NCI-H345 treated with DMSO at 0.1 percent for 48 hours (cell line): ENCODE data around the gene HOXB8.
A peak's percentile ranks its signal among the peaks of the same experiment; 100 is the strongest.

Experiments
- DNase-seq: peaks from one replicate; lab custom pipeline; 2025; ENCODE audit not compliant: unreplicated experiment; lab: John Stamatoyannopoulos, UW

Gene HOXB8

DNA sequence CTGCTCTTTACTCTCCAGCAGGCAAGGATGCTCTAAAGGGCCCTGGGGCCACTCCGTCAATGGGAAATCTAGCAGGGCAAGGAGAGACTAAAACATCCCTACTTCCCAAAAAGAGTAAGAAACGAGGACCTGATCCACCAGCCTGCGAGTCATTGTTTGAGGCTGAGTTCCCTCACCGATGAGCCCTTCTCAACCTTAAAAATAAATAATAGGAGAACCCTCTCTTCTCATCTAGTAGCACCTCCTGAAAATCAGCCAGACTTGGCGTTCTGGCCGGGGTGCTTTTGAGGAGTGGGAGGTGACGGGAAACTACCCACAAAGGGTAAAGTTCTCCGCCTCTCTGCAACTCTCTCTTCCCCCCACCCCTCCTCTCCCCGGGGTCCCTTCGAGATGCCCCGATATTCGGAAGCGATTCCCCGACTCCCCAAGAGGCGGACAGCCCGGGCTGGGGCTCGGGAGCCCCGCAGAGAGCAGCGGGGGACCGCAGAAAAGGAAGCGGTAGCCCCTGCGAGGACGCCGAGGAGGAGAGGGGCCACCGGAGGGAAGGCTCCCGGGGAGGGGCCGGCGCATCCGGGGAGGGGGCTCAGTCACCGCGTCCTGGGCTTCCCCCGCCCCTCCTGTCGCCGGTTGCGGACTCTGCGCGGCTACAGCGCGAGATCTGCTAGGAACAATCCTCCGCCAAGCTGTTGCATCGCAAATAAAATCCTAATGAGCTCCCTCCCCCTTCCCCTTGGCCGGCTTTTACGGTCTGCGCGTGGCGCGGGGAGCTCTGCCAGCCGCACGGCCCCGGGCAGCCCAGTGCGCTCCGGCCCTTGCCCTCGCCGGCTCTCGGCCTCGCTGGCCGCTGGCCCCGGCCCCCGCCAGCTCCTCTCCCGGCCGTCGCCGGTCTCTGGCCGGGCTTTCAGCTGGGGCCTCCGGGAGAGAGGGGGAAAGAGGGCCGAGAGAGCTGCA, 9.7 kb upstream of the HOXB8 start:
- DNase-seq: peak; percentile 19

DNA sequence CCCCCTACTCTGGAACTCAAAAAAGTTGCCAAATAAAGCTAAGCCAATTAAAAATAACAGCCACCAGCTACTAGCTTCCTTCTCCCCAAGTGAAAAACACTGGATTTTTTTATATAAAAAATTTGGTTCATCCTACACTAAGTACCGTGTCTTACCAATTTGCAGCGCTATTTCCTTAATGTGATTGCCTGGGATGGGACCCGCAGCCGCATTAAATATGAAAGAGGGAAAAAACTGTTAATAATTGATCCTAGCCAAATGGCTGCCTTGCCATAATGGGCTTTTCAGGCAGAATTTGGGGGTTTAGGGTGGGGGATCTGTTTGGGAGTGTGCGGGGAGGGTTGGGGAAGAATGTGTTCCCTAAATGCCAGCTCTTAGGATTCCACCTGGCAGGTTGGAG, 9.0 kb upstream of the HOXB8 start:
- DNase-seq: no peak

DNA sequence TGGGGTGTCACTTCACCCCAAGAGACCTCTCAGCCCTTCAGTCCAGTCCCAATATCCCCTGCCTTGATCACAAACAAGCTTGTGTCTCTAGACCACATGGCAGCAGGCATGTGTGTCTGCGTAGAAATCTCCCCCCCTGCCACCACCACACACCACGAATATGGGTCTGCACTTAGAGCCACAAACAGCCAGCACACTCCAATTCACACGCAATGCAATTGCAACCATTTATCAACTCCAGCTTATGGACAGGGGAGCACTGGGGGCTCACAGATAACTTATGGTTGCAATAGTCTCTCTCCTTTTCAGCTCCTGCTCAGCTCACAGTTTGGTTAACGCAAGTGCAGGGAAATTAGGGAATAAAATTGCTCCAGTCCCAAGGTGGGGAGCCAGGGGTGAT, 8.5 kb upstream of the HOXB8 start:
- DNase-seq: no peak

DNA sequence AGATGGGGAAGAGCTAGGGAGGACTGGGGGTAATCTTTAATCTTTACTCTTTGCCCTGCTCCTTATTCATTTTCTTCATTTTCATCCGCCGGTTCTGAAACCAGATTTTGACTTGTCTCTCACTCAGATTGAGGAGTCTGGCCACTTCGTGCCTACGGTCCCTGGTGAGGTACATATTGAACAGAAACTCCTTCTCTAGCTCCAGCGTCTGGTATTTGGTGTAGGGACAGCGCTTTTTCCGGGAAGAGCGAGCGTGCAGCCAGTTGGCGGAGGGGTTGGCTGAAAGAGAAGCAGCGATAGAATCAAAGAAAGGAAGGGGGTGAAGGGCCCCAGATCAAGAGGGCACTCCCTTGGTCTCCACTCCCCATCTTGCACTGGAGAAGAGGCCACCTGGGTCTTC, 7.8 kb upstream of the HOXB8 start:
- DNase-seq: no peak

DNA sequence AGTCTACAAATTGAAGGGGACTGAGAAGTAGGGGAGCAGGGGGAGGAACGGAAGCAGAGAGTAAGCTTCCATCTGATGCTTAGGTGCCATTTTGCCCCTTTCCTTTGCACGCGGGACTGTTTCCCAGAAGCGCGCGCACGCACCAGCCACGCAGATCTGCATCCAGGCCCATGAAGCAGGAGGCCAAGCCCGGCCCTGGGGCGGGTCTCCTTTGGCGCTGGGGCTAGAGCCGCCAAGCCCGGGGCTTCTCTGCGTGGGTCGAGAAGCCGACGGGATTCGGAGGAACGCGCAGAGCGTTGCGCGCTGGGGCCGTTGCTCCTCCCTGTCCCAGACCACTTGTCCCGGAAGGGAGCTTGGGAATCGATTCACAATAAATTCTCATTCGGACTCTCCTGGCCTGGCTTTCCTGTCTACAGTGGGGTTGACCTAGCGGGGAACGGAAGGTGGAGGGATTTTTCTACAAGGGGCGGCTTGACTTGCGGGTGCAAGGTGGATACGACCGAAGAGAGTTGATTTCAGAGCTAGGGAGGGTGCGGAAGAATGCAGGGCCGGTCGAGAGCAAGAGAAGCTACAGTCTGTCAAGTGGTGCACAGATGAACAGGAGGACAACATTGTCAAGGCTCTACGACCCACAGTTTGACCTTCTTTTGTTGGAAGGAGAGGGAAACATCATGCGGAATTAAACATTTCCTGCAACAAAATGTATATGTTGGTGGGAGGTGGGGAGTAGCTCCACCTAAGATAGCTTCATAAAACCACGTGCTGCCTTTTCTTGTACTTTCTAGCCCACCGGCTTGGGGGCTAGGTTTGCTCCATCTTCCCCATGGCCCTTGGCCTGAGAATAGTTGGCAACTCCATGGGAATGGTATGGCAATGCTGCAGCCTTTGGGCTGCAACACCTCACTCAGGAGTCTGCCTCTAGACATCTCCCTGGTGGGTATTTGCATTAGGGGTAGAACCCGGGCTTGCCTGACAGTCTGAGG, 6.6 kb upstream of the HOXB8 start:
- no peak for DNase-seq

DNA sequence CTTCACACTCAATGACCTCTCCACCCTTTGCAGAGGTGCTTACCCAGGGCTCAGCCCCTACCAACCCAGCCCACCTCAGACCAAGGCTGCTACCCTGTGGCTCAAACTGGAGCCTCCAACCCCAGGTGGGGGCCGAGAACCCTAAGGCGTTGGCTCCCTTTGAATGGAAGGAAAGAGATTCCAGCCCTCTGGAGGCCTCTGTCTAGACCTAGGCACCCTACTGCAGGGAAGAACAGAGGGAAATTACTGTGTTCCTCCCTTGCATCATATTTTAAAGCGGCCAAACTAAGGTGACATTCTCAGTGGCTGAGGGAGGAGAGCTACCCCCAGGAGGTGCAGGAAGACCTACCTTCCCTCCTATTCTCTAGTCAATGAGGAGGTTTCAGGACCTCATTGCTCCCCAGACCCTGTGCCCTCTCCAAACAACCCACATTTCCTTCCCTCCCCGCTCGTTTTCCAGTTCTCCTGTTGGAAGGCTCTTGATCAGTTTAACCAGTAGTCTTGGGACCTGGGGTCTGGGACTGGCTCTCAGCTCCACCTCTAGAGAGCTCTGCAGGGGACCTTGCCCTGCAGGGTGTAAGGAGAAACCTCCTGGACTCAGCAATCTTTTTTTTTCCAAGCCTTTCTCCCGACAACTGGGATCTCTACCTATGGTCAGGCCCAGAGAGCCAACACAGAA, 5.5 kb upstream of the HOXB8 start:
- DNase-seq: no peak

DNA sequence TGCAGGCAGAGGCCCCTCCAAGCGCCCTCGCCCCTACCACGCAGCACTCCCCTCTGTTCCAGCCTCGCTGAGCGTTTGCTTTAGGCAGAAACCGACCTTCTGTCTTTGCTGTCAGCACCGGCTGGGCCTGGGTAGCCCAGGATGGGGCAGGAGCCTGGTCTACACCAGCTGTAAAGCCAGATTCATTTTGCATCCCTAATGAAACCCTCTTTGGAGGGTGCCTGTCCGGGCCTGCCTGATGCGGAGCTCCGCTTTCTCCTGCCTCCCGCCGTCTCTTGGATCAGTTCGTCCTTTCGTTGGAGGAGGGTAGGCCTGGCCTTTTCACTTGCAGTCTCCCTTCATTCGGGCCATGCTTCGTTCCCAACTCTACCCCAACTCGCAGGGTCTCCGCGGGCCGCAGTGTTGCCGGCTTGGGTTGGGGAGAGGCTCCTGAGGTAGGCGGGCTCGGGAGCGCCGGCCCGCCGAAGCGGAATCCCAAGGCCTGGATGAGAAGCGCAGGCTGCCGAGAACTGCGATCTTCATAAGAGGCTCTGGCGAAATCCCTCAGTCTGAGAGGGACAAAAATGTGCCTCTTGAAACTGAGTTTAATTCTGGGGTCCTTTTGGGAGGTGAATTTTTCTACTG, 4.8 kb upstream of the HOXB8 start:
- no peak for DNase-seq

DNA sequence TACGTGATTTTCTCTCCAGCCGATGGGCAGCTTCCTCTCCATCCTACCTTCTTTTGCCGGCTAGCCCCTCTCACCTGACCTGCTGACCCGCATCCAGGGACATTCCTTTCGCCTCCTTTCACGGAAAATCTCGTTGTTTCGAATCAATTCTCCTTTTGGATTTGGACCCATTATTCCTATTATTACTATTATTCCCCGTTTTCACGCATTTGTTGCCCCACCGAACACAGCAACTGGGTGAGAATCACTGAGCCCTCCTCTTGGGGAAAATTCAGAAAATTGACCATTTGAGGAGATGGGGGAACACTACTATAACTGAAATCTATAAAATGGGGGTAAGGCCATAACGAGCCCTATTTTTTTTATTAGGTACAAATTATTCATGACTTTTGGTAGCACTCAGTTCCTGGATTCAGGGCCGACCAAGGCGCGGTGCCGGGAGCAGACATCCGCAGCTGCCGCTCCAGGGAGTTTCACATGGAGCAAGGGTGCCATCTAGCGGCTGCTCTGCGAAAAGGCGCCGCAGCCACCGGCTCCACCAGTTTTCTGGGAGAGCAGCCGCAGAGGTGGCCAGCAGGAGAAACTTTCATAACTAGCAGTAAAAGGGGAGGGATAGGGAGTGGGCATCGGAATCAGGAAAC, 3.3 kb upstream of the HOXB8 start:
- peak; percentile 63 for DNase-seq

DNA sequence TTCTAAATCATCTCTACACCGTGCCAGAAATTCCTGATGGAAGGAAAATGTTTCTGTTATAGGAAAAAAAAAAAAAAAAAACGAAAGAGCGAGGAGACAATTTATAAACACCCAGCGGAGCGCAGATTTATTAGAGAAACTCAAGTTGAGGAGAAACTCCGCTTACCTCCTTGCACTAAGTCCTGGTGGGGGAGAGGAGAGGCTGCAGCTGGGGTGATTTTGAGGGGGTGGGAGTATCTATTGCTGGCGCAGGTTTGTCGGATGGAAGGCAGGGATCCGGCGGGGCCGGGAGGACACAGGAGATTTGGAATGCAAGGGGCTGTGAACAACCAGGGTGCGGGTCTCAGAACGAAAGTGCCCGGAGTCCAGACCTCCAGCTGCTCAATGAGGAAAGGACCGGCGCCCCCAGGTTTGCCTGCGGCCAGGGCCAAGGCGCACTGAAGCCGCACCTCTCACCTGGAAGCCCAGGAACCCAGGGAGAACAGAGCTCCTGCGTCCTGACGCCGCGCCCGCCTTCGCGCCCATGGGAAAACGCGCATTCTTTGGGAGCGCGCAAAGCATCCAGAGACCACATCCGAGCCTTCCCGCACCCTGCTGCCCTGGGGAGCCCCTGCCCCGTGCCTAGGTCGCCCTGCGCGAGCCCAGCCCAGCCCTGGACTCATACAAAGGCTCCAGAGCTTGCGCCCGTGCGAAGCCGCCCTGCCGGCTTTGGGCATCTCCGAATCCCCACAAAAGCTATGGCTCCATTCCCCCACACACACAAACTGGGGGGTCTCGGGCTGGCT, 2.6 kb upstream of the HOXB8 start:
- DNase-seq: no peak

DNA sequence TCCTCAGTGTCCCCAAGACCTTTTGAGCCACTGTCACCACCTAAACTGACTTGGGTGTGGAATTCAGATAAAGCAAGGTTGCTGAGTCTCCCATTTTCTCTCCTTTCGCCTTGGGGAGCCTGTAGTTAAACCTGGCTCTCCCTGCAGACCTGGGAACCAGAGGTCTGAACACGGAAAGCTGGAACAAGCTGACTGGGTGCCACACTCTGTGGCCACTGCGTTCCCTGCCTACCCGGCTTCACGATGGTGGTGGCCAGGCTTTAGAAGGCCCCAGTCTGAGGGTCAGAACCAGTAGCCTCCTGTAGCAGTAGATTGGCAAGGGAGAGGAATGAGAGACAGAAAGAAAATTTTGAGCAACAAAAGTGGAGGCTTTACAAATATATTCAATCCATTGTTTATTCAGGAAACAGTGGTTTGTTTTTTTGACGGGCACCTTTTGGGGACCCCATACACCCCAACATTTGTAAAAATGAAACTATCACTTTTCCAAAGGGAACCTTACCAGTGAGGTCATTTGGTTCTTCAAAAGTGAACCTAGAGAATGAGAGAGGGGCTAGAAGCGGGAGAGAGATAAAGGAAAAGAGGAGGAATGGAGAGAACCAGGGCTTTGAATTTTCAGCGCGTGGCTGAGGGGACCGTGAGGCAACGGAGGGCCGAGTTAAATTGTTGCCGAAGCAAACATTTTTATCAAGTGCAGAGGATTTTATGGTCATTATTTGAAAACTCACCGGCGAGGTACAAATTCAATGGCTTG, 1.8 kb upstream of the HOXB8 start:
- no peak for DNase-seq

DNA sequence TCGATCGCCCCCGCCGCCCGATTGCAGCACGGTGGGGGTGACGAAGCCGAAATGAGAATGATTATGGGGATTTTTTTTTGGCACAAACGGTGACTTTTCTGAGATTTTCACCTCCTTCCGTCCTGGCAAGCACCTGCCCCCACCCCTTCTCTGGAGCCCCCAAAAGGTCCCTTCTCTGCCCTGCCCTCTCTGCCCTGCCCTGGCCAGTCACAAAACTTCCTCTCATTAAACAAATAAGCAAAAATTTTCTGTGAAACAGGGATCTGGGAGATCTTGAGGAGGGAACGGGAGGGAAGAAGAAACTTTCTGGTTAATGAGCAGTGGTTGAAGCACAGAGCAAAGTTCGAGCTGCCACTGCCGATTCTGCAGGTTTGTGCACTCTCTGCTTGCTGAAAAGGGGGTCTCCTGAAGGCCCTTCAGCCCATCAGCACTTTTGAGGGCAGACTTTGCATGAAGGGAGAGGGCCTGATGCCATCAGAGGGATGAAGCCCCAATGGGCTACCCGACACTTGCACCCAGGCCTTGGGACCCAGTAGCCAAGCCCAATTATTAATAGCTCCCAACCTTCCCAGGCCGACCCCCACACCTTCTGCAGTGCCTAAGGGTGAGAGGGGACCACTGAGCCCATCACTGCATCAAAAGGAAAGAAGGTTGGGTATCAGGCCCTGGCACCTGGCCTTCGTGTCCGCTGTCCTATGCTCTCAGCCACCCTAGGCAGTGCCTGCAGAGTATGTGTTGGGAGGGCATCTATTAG, 1.0 kb upstream of the HOXB8 start:
- DNase-seq: no peak

DNA sequence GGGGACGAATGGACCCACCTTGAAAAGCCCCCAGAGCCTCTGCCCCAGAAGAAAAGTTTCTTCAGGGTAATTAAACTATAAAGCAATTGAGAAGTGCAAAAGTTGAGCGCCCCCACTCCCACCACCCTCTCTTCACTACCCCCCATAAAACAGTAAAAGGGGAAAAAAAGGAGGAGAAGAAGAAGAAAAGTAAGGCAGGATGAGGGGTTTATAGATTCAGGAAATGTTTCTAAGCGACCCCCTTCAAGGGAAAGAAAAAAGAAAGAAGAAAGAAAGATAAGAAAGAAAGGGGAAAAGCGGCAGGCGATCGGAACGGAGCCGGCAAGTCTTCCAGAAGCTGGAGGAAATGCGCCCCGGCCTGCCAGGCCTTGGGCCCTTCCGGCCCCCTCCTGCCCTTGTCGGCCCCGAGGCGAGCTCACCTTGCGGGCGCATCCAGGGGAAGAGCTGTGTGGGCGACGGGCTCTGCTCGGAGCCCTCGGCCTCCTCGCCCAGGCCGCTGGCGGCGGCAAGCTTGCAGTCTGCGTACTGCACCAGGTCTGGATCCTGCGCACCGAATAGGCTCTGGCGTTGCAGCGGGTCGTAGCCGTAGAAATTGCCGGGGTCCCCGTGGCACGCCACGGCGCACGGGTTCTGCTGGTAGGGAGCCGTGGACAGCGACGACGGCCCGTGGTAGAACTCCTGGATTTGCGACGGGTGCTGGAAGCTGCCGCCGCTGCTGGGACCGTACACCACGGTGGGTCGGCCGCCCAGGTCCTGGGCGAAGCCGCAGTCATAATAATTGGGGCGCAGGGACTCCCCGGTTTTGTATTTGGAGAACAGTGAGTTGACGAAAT, 1.0 kb downstream of the HOXB8 start:
- no peak for DNase-seq

DNA sequence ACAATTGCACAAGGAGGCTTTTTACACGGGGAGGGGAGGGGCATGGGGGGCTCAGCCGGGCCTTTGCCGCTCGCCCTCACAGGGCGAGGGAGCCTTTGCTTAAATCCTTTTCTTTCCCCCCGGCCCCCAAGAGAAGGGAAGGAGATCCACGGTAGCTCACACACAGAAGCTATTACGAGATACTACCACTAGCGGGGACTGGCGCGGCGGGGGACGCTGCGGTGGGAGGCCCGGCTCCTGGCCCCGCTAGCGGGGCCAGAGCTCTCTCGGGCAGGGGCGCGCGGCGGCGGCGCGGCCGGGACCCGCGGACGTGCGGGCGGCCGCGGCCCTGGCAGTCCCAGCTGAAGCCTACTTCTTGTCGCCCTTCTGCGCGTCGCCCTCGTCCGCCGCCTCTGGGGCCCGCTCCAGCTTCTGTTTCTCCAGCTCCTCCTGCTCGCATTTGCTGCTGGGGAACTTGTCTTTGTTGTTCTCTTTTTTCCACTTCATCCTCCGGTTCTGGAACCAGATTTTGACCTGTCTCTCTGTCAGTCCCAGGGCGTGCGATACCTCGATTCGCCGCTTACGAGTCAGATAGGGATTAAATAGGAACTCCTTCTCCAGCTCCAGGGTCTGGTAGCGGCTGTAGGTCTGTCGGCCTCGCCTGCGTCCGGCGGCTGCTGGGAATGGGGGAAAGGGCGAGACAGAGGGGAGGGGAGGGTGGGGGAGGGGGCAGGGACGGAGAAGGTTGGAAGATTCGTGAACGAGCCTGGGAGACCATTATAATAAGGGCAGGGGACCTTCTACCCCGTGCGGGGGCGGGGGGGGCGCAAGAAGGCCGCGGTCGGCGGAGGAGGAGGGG, 2.0 kb downstream of the HOXB8 start:
- peak; percentile 33 for DNase-seq

DNA sequence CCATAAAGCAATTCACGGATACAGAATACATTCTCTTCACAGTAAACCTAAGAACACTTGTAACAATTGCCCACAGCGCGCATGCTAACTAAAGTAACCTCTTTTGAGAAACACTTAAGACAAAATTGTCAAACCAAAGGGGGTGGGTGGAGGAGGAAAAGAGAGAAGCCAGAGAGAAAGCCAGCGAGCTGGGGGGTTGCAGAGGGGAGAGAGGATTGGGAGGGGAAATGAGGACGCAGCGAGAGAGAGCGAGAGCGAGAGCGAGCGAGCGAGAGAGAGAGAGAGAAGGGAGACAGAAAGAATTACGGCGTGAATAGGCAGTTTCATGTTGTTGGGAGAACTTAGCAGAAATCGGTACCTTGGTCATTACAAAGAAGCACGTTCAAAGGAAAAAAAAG, 2.6 kb downstream of the HOXB8 start:
- DNase-seq: no peak

DNA sequence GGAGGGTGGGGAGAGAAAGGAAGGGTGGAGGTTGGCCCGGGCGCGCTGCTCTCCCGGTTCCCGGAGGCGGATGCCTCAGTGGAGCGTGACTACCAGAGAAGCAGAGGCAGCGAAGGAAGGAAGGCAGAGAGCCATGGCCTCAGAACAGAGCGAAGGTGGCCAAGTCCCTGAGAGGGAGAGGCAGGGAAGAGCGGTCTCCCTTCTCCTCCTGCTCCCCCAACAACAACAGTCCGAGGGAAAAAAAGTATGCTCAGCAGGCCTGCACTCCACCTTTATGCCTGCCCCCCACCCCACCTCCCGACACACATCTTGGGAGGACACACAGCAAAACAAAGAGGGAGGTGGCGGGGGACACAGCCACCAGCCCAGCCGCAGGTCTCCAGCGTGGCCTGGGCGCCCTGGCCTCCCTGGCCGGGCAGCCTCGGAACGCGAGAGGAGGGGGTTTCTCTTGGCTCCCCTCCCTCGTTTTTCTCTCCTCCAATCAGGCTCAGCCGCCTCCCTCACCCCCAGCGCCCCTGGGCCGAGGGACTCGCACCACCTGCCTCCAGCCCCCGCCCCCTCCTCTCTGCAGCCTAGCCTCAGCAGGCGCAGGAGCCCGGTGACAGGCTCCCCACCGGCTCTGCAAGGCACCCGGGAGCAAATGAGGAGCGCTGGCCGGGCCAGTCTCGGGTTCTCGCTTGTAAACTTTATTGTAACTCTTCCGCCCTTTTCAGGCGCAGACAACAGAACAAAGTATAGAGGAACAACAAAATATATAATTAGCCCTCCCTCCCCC, 3.2 kb downstream of the HOXB8 start:
- DNase-seq: peak; percentile 87

DNA sequence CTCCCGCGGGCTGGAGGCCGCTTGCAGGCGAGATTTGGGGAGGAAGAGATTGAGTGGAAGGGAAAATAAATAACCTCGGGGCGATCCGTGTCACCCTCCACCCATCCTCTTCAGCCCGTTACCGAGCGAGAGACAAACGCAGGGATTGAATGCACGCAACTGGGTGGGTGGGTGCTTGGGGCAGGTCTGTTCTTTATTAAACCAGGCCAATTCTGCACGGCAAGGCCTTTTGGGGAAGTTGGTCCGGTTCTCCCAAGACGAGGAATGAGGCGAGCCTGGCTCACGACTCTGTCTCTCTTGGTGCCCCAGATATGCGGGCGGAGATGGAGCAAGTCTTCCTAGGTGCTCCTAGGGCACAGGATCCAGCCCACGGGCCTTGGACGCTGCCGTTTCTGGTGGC, 3.9 kb downstream of the HOXB8 start:
- no peak for DNase-seq
